CD14-positive monocyte (primary cell): ENCODE data around the gene C19orf25. TPM values are rescaled to one million over a fixed set of nuclear protein-coding genes. Genes with fewer than 3 reads are reported as not detected.

Experiments used
- DNase-seq, 3 donors: peaks; one replicate each; pipeline ENCODE4 v3.0.0-alpha.2; 2011 to 2022
- H2AFZ ChIP-seq: 2 replicates; pipeline ENCODE4 v1.6.0; 2012; ENCODE audit warnings: mild to moderate bottlenecking, low read depth, low read length, inconsistent platforms; ENCODE audit not compliant: insufficient read depth, poor library complexity, severe bottlenecking
- H3K27ac ChIP-seq, 2 donors: 1 replicate in 1 of 2; 2 replicates in 1 of 2; pipeline ENCODE4 v1.5.1; 2012 to 2013; ENCODE audit warnings: low read length in 2 of 2, control low read depth in 1 of 2, inconsistent platforms in 1 of 2, low read depth in 1 of 2, mild to moderate bottlenecking in 1 of 2
- H3K27me3 ChIP-seq, 2 donors: one replicate each; pipeline versions ENCODE4 v1.6.0 to v1.6.1; 2011 to 2013; ENCODE audit warnings: low read length in 2 of 2; ENCODE audit not compliant: control insufficient read depth in 2 of 2, insufficient read depth in 2 of 2
- H3K36me3 ChIP-seq, 2 donors: replicated peaks in 1 of 2; 1 replicate in 1 of 2; 2 replicates in 1 of 2; pipeline versions ENCODE4 v1.5.1 to v1.6.1; 2012 to 2013; ENCODE audit warnings: low read length in 2 of 2, control low read depth in 1 of 2, inconsistent platforms in 1 of 2, mild to moderate bottlenecking in 1 of 2; ENCODE audit not compliant: insufficient read depth in 2 of 2, control insufficient read depth in 1 of 2
- H3K4me1 ChIP-seq, 2 donors: 1 replicate in 1 of 2; 2 replicates in 1 of 2; pipeline versions ENCODE4 v1.5.1 to v1.6.1; 2012 to 2013; ENCODE audit warnings: low read length in 2 of 2, control low read depth in 1 of 2, inconsistent platforms in 1 of 2, mild to moderate bottlenecking in 1 of 2, moderate library complexity in 1 of 2; ENCODE audit not compliant: insufficient read depth in 2 of 2, control insufficient read depth in 1 of 2
- H3K4me2 ChIP-seq: replicated peaks from 2 replicates; pipeline ENCODE3; 2012; ENCODE audit warnings: low read length, moderate library complexity, mild to moderate bottlenecking; ENCODE audit not compliant: poor library complexity, severe bottlenecking; ENCODE audit errors: extremely low read depth
- H3K4me3 ChIP-seq, 3 experiments: fragments of 200-600 bp in 1 of 3; sonication (generic) in 1 of 3; replicated peaks in 1 of 3; 1 replicate in 2 of 3; 2 replicates in 1 of 3; pipeline ENCODE4 v1.5.1; 2011 to 2013; ENCODE audit warnings: low read length in 3 of 3, mild to moderate bottlenecking in 3 of 3, control low read depth in 2 of 3, low read depth in 2 of 3, inconsistent platforms in 1 of 3, moderate library complexity in 1 of 3
- H3K79me2 ChIP-seq: 2 replicates; pipeline ENCODE4 v1.6.0; 2012; ENCODE audit warnings: mild to moderate bottlenecking, control low read depth, inconsistent platforms, low read length, moderate library complexity; ENCODE audit not compliant: insufficient read depth
- H3K9ac ChIP-seq: 2 replicates; pipeline ENCODE4 v1.6.0; 2017; ENCODE audit warnings: low read length, mild to moderate bottlenecking; ENCODE audit not compliant: insufficient read depth, poor library complexity, severe bottlenecking
- H3K9me3 ChIP-seq, 2 donors: replicated peaks in 1 of 2; 1 replicate in 1 of 2; 2 replicates in 1 of 2; pipeline versions ENCODE4 v1.5.1 to v1.6.1; 2012 to 2013; ENCODE audit warnings: low read length in 2 of 2, control low read depth in 1 of 2; ENCODE audit not compliant: control insufficient read depth in 1 of 2, insufficient read depth in 1 of 2
- H4K20me1 ChIP-seq: 2 replicates; pipeline ENCODE4 v1.6.0; 2012; ENCODE audit warnings: mild to moderate bottlenecking, low read length, control low read depth, moderate library complexity; ENCODE audit not compliant: insufficient read depth
- H3K27ac Mint-ChIP-seq, 7 donors: one replicate each; pipeline ENCODE4 v1.8.0; 2020; ENCODE audit warnings: mild to moderate bottlenecking in 7 of 7, mixed read lengths in 7 of 7, moderate library complexity in 6 of 7, inconsistent platforms in 2 of 7
- H3K27me3 Mint-ChIP-seq, 3 donors: one replicate each; pipeline ENCODE4 v1.8.0; 2021 to 2022; ENCODE audit warnings: low read depth in 3 of 3, mild to moderate bottlenecking in 3 of 3, mixed read lengths in 3 of 3, moderate library complexity in 3 of 3, inconsistent platforms in 1 of 3
- H3K36me3 Mint-ChIP-seq, 2 donors: one replicate each; pipeline ENCODE4 v1.8.0; 2020; ENCODE audit warnings: mixed read lengths in 2 of 2, inconsistent platforms in 1 of 2, mild to moderate bottlenecking in 1 of 2
- H3K4me1 Mint-ChIP-seq: one replicate; pipeline ENCODE4 v1.8.0; 2020; ENCODE audit warnings: mild to moderate bottlenecking, mixed read lengths
- H3K4me3 Mint-ChIP-seq, 2 donors: one replicate each; pipeline ENCODE4 v1.8.0; 2020; ENCODE audit warnings: mild to moderate bottlenecking in 2 of 2, mixed read lengths in 2 of 2, moderate library complexity in 1 of 2
- H3K9me3 Mint-ChIP-seq, 7 donors: one replicate each; pipeline ENCODE4 v1.8.0; 2020 to 2022; ENCODE audit warnings: mixed read lengths in 7 of 7, mild to moderate bottlenecking in 6 of 7, moderate library complexity in 6 of 7, inconsistent platforms in 2 of 7
- CTCF ChIP-seq: fragments of 200-600 bp; IDR thresholded peaks from one replicate; pipeline ENCODE4 v1.8.0; 2022; ENCODE audit warnings: antibody characterized with exemption, mild to moderate bottlenecking
- WGBS: methylation state at CpG from one replicate; pipeline ENCODE4 v1.1.5; 2013; ENCODE audit warnings: missing lambda C conversion rate; ENCODE audit not compliant: insufficient coverage; 5-methylcytosine and 5-hydroxymethylcytosine counted together
- intact Hi-C, 2 donors: fragments of 100-400 bp; cut with micrococcal nuclease; formaldehyde crosslinking; loops; one replicate each; pipeline versions ENCODE4 v1.15.0 to v1.15.1; 2023
- polyA plus RNA-seq, 3 donors: library from polyadenylated mRNA; depleted of rRNA in 1 of 3; unstranded in 2 of 3; stranded (reverse) in 1 of 3; fragments of 300-500 nt in 2 of 3; fragments of >200 nt in 1 of 3; fragmentation: Illumina TruSeq in 2 of 3; gene quantifications; 1 replicate in 2 of 3; 2 replicates in 1 of 3; pipeline ENCODE4 v1.2.3, GENCODE V29; 2012 to 2021

Gene C19orf25
- polyA plus RNA-seq, 3 donors, result 18.2 to 20.9 (median 19.9) TPM

GRCh38 chr19:1431759-1432506 lies 47.1 kb downstream of the C19orf25 start:
- no peak overlapping the region for H3K27ac ChIP-seq
- H3K9me3 ChIP-seq, result no peaks in the 10 kb centered on the region
- no peak for DNase-seq
- Mint-ChIP-seq H3K4me1 (peaks cover 6% of the 10 kb centered on the region), H3K36me3 (peaks cover 34 to 69% of the 10 kb centered on the region in 2 donors), H3K27ac (no peak overlapping the region), H3K27me3 (peaks cover 0 to 4% (median 0%) of the 10 kb centered on the region in 3 donors), H3K9me3 (no peaks in the 10 kb centered on the region), H3K4me3 (no peak overlapping the region)
- TF ChIP-seq CTCF, result no peak
- H3K4me1 ChIP-seq, result no peaks in the 10 kb centered on the region
- WGBS, result 94% methylated on average over 24 of the region's 24 CpGs
- H3K4me2 ChIP-seq, result no peak overlapping the region
- H4K20me1 ChIP-seq, result peaks cover 74% of the 10 kb centered on the region
- peaks cover 64 to 83% of the 10 kb centered on the region in 2 donors for H3K36me3 ChIP-seq
- no peaks in the 10 kb centered on the region for H3K27me3 ChIP-seq
- no peak overlapping the region for H3K9ac ChIP-seq
- no peak overlapping the region for H3K4me3 ChIP-seq
- intact Hi-C loops, result no loop called here
- no peak overlapping the region for H2AFZ ChIP-seq
- H3K79me2 ChIP-seq, result peaks cover 6% of the 10 kb centered on the region

GRCh38 chr19:1430246-1430645 lies 48.8 kb downstream of the C19orf25 start:
- no peak for TF ChIP-seq CTCF
- Histone ChIP-seq H3K4me2 (no peak overlapping the region), H3K4me1 (no peaks in the 10 kb centered on the region), H3K36me3 (peaks cover 81 to 94% of the 10 kb centered on the region in 2 donors), H3K9me3 (no peaks in the 10 kb centered on the region), H3K9ac (no peak overlapping the region), H3K79me2 (peaks cover 16% of the 10 kb centered on the region), H3K27ac (no peak overlapping the region), H4K20me1 (peaks cover 85% of the 10 kb centered on the region), H3K4me3 (no peak overlapping the region), H2AFZ (no peak overlapping the region), H3K27me3 (no peaks in the 10 kb centered on the region)
- Mint-ChIP-seq H3K4me1 (peaks cover under 1% of the 10 kb centered on the region), H3K27me3 (no peaks in the 10 kb centered on the region), H3K36me3 (peaks cover 42 to 78% of the 10 kb centered on the region in 2 donors), H3K4me3 (no peak overlapping the region), H3K27ac (peak overlapping the region in 1 of 7 donors; percentile 25), H3K9me3 (no peaks in the 10 kb centered on the region)
- intact Hi-C loops, result no loop called here
- no peak for DNase-seq
- WGBS, result 97% methylated on average over 5 of the region's 14 CpGs
